Measurements from ENCODE around the gene FOCAD. TPM values are rescaled to one million over a fixed set of nuclear protein-coding genes. Genes with fewer than 3 reads are reported as not detected.

The FOCAD gene
- total and polyA plus RNA-seq, 2 experiments from 2014 or later = 20.8 to 67.4 TPM

DNA sequence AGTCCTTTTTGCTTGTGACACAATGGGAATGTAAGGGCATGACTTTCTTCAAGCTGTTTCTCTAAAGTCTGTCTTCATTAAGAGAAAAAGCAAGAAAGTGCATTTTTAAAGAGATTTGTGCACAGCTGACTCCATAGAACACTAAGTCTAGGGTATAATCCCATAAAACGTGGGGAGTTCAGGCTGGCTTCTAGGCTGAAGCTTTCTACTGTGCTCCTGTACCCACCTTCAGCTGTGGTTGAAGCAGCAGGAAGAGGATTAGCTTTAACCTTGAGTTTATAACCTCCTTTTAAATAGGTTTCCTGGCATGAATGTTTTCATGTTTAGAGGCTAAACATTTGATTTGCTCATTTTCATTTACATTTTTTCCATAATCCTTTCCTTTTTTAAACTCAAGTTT lies 220.9 kb downstream of the FOCAD start:
- Histone ChIP-seq H3K79me2 (ENCODE audit: insufficient read depth) (no peaks in the 10 kb centered on the region), H3K9ac (no peak overlapping the region), H3K4me1 (ENCODE audit: insufficient read depth) (peaks cover 10% of the 10 kb centered on the region; the same call in 1 of the 2 replicates), H3K4me3 (no peak overlapping the region), H3K9me2 (ENCODE audit: insufficient read depth) (no peaks in the 10 kb centered on the region), H3K27ac (no peak overlapping the region), H3F3A (ENCODE audit: insufficient read depth) (no peaks in the 10 kb centered on the region), H2AFZ (no peak overlapping the region), H3K27me3 (replicated peaks; ENCODE audit: insufficient read depth) (no peaks in the 10 kb centered on the region), H3K4me2 (ENCODE audit: unreplicated experiment) (no peak overlapping the region), H4K20me1 (ENCODE audit: insufficient read depth) (no peaks in the 10 kb centered on the region), H3K36me3 (ENCODE audit: low read depth) (no peaks in the 10 kb centered on the region), H3K9me3 (ENCODE audit: low read depth) (no peaks in the 10 kb centered on the region)
- 63 to 64% methylated on average over 1 of the region's 1 CpG for WGBS, 2 experiments (ENCODE audit: low coverage in 1 of 2, low lambda C conversion rate in 2 of 2, missing lambda C conversion rate in 2 of 2)
- in situ Hi-C loops (cut with MboI) = no loop called here
- DNase-seq = no peak
- TF ChIP-seq EZH2phosphoT487 (IDR thresholded peaks at IDR 0.05; ENCODE audit: insufficient read depth, low read depth) = no peak
- no peak for TF ChIP-seq EZH2 (IDR thresholded peaks at IDR 0.05; ENCODE audit: insufficient read depth, poor library complexity, severe bottlenecking)

DNA sequence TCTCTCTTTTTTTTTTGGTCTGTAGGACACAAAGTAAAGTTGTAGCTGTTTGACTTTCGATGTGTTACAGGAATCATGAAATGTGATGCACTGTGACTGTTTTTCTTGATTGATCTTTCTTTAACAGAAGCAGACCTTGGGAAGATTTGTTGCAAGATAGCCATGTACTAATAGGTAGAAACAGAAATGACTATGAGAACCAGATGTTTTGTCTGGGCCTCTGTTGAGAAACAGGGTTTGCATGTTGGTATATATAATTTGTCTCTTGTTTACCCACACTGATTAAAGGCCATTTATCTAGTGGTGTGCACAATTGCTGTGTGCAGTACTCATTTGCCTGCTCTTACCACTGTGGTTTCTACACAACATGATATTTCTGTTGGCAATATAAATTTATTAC lies 222.3 kb downstream of the FOCAD start:
- TF ChIP-seq EZH2phosphoT487 (IDR thresholded peaks at IDR 0.05; ENCODE audit: insufficient read depth, low read depth) (no peak), EZH2 (IDR thresholded peaks at IDR 0.05; ENCODE audit: insufficient read depth, poor library complexity, severe bottlenecking) (no peak)
- Histone ChIP-seq H3K4me1 (ENCODE audit: insufficient read depth) (peaks cover 10% of the 10 kb centered on the region; the same call in 1 of the 2 replicates), H3K9ac (no peak overlapping the region), H2AFZ (no peak overlapping the region), H3K9me3 (ENCODE audit: low read depth) (no peaks in the 10 kb centered on the region), H3K79me2 (ENCODE audit: insufficient read depth) (no peaks in the 10 kb centered on the region), H3K27me3 (replicated peaks; ENCODE audit: insufficient read depth) (no peaks in the 10 kb centered on the region), H4K20me1 (ENCODE audit: insufficient read depth) (no peaks in the 10 kb centered on the region), H3K4me3 (no peak overlapping the region), H3K9me2 (ENCODE audit: insufficient read depth) (no peaks in the 10 kb centered on the region), H3K4me2 (ENCODE audit: unreplicated experiment) (no peak overlapping the region), H3F3A (ENCODE audit: insufficient read depth) (no peaks in the 10 kb centered on the region), H3K36me3 (ENCODE audit: low read depth) (no peaks in the 10 kb centered on the region), H3K27ac (no peak overlapping the region)
- in situ Hi-C loops (cut with MboI) = no loop called here
- DNase-seq = no peak
- WGBS, 2 experiments (ENCODE audit: low coverage in 1 of 2, low lambda C conversion rate in 2 of 2, missing lambda C conversion rate in 2 of 2) = 65 to 69% methylated on average over 1 of the region's 1 CpG

DNA sequence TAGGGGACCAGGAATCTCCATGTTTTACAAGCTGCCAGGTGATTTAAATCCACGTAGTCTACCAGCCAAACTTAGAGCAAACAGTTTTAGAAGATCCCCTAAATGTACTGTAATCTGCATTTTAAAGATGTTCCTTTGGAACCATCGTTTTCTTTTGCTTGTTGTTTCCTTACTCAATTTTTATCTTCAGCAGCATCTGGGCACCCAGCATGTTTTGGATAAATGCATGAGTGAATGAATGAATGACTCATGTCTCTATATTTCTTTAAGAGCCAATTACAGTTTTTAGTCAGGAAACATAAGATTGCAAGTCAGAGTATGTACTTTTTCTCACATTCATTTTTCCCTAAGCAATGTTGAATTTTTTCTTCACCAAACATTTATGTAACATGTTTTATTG lies 224.4 kb downstream of the FOCAD start:
- H3F3A ChIP-seq (ENCODE audit: insufficient read depth) = no peaks in the 10 kb centered on the region
- in situ Hi-C loops (cut with MboI) = no loop called here
- TF ChIP-seq EZH2 (IDR thresholded peaks at IDR 0.05; ENCODE audit: insufficient read depth, poor library complexity, severe bottlenecking) (no peak), EZH2phosphoT487 (IDR thresholded peaks at IDR 0.05; ENCODE audit: insufficient read depth, low read depth) (no peak)
- WGBS, 2 experiments (ENCODE audit: low coverage in 1 of 2, low lambda C conversion rate in 2 of 2, missing lambda C conversion rate in 2 of 2) = 85 to 91% methylated on average over 2 of the region's 2 CpGs
- no peak overlapping the region for H2AFZ ChIP-seq
- no peaks in the 10 kb centered on the region for H4K20me1 ChIP-seq (ENCODE audit: insufficient read depth)
- H3K36me3 ChIP-seq (ENCODE audit: low read depth) = no peaks in the 10 kb centered on the region
- H3K4me2 ChIP-seq (ENCODE audit: unreplicated experiment) = no peak overlapping the region
- H3K27me3 ChIP-seq (replicated peaks; ENCODE audit: insufficient read depth) = no peaks in the 10 kb centered on the region
- H3K9ac ChIP-seq = no peak overlapping the region
- H3K4me1 ChIP-seq (ENCODE audit: insufficient read depth) = peaks cover 10% of the 10 kb centered on the region; the same call in 1 of the 2 replicates
- no peak overlapping the region for H3K4me3 ChIP-seq
- peak; percentile 22 for DNase-seq
- no peaks in the 10 kb centered on the region for H3K9me2 ChIP-seq (ENCODE audit: insufficient read depth)
- no peaks in the 10 kb centered on the region for H3K9me3 ChIP-seq (ENCODE audit: low read depth)
- H3K27ac ChIP-seq = no peak overlapping the region
- no peaks in the 10 kb centered on the region for H3K79me2 ChIP-seq (ENCODE audit: insufficient read depth)

DNA sequence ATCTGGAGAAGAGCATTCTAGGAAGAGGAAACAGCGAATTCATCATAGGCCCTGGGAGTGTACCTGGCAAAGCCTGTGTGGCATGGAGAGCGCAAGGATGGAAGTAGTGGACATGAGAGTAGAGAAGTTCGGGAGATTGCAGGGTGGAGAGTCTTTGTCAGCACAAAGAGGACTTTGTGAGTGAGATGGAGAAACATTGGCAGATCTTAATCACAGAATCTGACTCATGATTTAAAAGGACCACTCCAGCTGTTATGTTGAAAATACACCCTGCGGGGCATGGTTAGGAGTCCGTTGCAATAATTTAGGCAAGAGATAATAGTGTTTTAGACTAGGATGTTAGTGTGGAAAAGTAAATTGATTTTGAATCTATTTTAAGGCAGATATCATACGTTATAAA lies 230.5 kb downstream of the FOCAD start:
- in situ Hi-C loops (cut with MboI) = no loop called here
- Histone ChIP-seq H3K27ac (no peak overlapping the region), H3K4me3 (no peak overlapping the region), H3K36me3 (ENCODE audit: low read depth) (peaks cover 3% of the 10 kb centered on the region; the same call in 1 of the 2 replicates), H4K20me1 (ENCODE audit: insufficient read depth) (no peaks in the 10 kb centered on the region), H3K4me2 (ENCODE audit: unreplicated experiment) (no peak overlapping the region), H3K27me3 (replicated peaks; ENCODE audit: insufficient read depth) (no peaks in the 10 kb centered on the region), H3K79me2 (ENCODE audit: insufficient read depth) (no peaks in the 10 kb centered on the region), H3K9me2 (ENCODE audit: insufficient read depth) (no peaks in the 10 kb centered on the region), H3K9me3 (ENCODE audit: low read depth) (no peaks in the 10 kb centered on the region), H2AFZ (no peak overlapping the region), H3K9ac (no peak overlapping the region), H3F3A (ENCODE audit: insufficient read depth) (no peaks in the 10 kb centered on the region), H3K4me1 (ENCODE audit: insufficient read depth) (no peaks in the 10 kb centered on the region)
- DNase-seq = no peak
- TF ChIP-seq EZH2phosphoT487 (IDR thresholded peaks at IDR 0.05; ENCODE audit: insufficient read depth, low read depth) = no peak
- no peak for TF ChIP-seq EZH2 (IDR thresholded peaks at IDR 0.05; ENCODE audit: insufficient read depth, poor library complexity, severe bottlenecking)
- 96 to 97% methylated on average over 6 of the region's 6 CpGs for WGBS, 2 experiments (ENCODE audit: low coverage in 1 of 2, low lambda C conversion rate in 2 of 2, missing lambda C conversion rate in 2 of 2)

DNA sequence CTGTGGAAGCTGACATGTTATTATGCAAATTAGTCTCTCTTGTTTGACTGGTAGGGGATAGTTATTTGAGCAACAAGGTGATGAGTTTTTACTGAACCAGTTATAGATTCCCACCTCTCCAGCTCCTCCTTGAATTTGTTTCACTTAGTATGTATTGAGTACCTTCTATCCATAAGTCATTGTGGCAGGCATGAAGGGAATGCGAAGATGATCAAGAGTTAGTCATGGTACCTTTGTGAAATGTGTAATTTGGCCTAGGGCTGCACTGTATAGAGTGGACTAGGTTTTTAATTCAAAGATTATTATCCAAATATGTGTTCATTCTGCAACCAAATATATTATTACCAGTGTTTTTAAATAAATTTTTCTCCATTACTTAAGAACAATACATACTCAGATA lies 237.3 kb downstream of the FOCAD start:
- Histone ChIP-seq H3K27me3 (replicated peaks; ENCODE audit: insufficient read depth) (no peaks in the 10 kb centered on the region), H3K4me3 (no peak overlapping the region), H3K4me1 (ENCODE audit: insufficient read depth) (peaks cover 6% of the 10 kb centered on the region; the same call in 1 of the 2 replicates), H3K27ac (no peak overlapping the region), H3F3A (ENCODE audit: insufficient read depth) (no peaks in the 10 kb centered on the region; the same call in 1 of the 2 replicates), H2AFZ (no peak overlapping the region), H3K9ac (no peak overlapping the region), H3K9me3 (ENCODE audit: low read depth) (no peaks in the 10 kb centered on the region), H4K20me1 (ENCODE audit: insufficient read depth) (no peaks in the 10 kb centered on the region), H3K4me2 (ENCODE audit: unreplicated experiment) (no peak overlapping the region), H3K36me3 (ENCODE audit: low read depth) (peaks cover 3% of the 10 kb centered on the region; the same call in 1 of the 2 replicates), H3K9me2 (ENCODE audit: insufficient read depth) (no peaks in the 10 kb centered on the region), H3K79me2 (ENCODE audit: insufficient read depth) (no peaks in the 10 kb centered on the region)
- TF ChIP-seq EZH2 (IDR thresholded peaks at IDR 0.05; ENCODE audit: insufficient read depth, poor library complexity, severe bottlenecking) (no peak), EZH2phosphoT487 (IDR thresholded peaks at IDR 0.05; ENCODE audit: insufficient read depth, low read depth) (no peak)
- in situ Hi-C loops (cut with MboI) = no loop called here
- 95 to 100% methylated on average over 1 of the region's 1 CpG for WGBS, 2 experiments (ENCODE audit: low coverage in 1 of 2, low lambda C conversion rate in 2 of 2, missing lambda C conversion rate in 2 of 2)
- DNase-seq = peak; percentile 27

Measured in GM23248 (cell line).